MG63 (cell line): Measurements from ENCODE around the gene TMEM209. TPM values are rescaled to one million over a fixed set of nuclear protein-coding genes. Genes with fewer than 3 reads are reported as not detected.
A peak's percentile ranks its signal among the peaks of the same experiment; 100 is the strongest.
"Not testable (repeated sequence)": the region's sequence is repeated elsewhere in the genome, so short reads cannot be mapped to it uniquely, and the experiment has no call there.

ENCODE experiments used
- DNase-seq: peaks from one replicate; pipeline ENCODE4 v3.0.0-alpha.2; 2020
- H3K27me3 ChIP-seq: fragments of 250-450 bp; sonication (Bioruptor Pico); 2 replicates; pipeline ENCODE4 v1.5.1; 2020; ENCODE audit warnings: mild to moderate bottlenecking, moderate library complexity
- H3K36me3 ChIP-seq: fragments of 250-450 bp; sonication (Bioruptor Pico); 2 replicates; pipeline ENCODE4 v1.5.1; 2020; ENCODE audit warnings: mild to moderate bottlenecking, moderate library complexity
- H3K4me3 ChIP-seq: fragments of 250-450 bp; sonication (Bioruptor Pico); 2 replicates; pipeline ENCODE4 v1.5.1; 2020; ENCODE audit warnings: mild to moderate bottlenecking, moderate library complexity
- H3K9me3 ChIP-seq: fragments of 250-450 bp; sonication (Bioruptor Pico); 2 replicates; pipeline ENCODE4 v1.5.1; 2020; ENCODE audit warnings: mild to moderate bottlenecking, moderate library complexity
- total RNA-seq: library from RNA; depleted of rRNA; stranded (reverse); fragments of >200 nt; shearing (Covaris generic); gene quantifications from 2 replicates; pipeline ENCODE4 v1.2.3, GENCODE V29; 2014; ENCODE audit warnings: low replicate concordance

The TMEM209 gene
- total RNA-seq, 1 experiment from 2014 or later: 5.1 TPM

GRCh38 chr7:130189343-130189742 lies 15.9 kb downstream of the TMEM209 start:
- Histone ChIP-seq H3K27me3 (no peaks in the 10 kb centered on the region), H3K4me3 (no peak overlapping the region), H3K36me3 (peaks cover 34% of the 10 kb centered on the region), H3K9me3 (no peaks in the 10 kb centered on the region)
- no peak for DNase-seq

DNA sequence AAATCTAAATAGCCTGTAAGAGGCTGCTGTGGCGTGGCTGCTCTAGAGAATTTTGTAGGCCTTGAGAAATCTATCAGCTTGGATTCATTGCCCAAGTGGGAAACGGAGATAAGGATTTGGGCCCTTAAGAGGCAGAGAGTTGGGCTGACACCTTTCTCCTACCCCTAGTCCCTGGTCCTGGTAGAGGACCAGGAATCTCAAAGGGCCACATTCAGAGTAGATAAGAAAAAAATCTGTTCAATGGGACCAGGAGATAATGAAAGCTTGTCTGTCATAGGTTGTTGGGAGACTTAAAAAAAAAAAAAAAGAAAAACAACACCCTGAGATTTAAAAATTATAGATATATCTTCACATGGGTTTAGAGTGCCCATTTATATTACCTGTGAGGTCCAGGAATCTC lies 17.8 kb downstream of the TMEM209 start:
- Histone ChIP-seq H3K36me3 (peaks cover 51% of the 10 kb centered on the region), H3K4me3 (no peak overlapping the region), H3K27me3 (no peaks in the 10 kb centered on the region), H3K9me3 (no peaks in the 10 kb centered on the region)
- no peak for DNase-seq

- H3K27me3 ChIP-seq, H3K4me3 ChIP-seq, DNase-seq, H3K9me3 ChIP-seq: not testable (repeated sequence)
- peaks cover 63% of the 10 kb centered on the region for H3K36me3 ChIP-seq
Measured at GRCh38 chr7:130184349-130184748, 20.9 kb downstream of the TMEM209 start.

- DNase-seq: no peak
- H3K27me3 ChIP-seq: no peaks in the 10 kb centered on the region
- no peak overlapping the region for H3K4me3 ChIP-seq
Measured at GRCh38 chr7:130182990-130183389, 22.2 kb downstream of the TMEM209 start.

GRCh38 chr7:130181263-130181605 lies 24.0 kb downstream of the TMEM209 start:
- peaks cover 52% of the 10 kb centered on the region for H3K36me3 ChIP-seq
- H3K4me3 ChIP-seq: no peak overlapping the region
- no peak for DNase-seq
- H3K9me3 ChIP-seq: no peaks in the 10 kb centered on the region
- no peaks in the 10 kb centered on the region for H3K27me3 ChIP-seq

More at GRCh38 chr7:130182990-130183389, 22.2 kb downstream of the TMEM209 start:
- Histone ChIP-seq H3K36me3 (peaks cover 56% of the 10 kb centered on the region), H3K9me3 (no peaks in the 10 kb centered on the region)

DNA sequence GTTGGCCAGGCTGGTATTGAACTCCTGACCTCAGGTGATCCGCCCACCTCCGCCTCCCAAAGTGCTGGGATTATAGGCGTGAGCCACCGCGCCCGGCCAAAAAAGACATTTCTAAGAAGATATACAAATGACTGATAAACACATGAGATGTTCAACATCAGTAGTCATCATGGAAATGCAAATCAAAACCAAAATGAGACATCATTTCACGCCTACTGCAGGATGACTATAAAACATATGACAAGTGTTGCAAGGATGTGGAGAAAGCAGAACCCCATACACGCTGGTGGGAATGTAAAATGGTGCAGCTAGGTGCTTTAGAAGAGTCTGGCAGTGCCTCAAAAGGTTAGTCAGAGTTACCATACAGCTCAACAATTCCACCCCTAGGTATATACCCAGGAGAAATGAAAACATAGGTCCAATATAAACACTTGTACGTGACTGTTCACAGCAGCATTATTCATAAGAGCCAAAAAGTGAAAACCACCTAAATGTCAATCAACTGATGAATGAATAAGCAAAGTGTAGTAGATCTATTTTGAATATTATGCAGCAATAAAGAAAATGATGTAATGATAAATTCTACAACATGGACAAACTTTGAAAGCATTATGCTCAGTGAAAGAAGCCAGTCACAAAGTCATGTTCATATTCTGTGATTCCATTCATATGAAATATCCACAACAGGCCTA lies 24.5 kb downstream of the TMEM209 start:
- Histone ChIP-seq H3K9me3 (no peaks in the 10 kb centered on the region), H3K4me3 (no peak overlapping the region), H3K36me3 (peaks cover 48% of the 10 kb centered on the region), H3K27me3 (no peaks in the 10 kb centered on the region)
- DNase-seq: peak; percentile 78

DNA sequence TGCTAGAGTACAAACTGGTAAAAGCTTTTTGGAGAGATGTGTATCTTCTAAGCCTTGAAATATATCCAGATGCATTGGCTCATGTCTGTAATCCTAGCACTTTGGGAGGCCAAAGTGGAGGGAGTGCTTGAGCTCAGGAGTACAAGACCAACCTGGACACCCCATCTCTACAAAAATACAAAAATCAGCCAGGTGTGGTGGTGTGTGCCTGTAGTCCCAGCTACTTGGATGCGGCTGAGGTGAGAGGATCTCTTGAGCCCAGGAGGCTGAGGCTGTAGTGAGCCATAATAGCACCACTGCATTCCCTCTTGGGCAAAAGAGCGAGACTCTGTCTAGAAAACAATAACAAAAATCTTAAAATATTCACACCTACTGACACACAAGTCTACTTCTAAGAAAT lies 25.6 kb downstream of the TMEM209 start:
- H3K9me3 ChIP-seq: no peaks in the 10 kb centered on the region
- no peaks in the 10 kb centered on the region for H3K27me3 ChIP-seq
- no peak overlapping the region for H3K4me3 ChIP-seq
- no peak for DNase-seq
- peaks cover 45% of the 10 kb centered on the region for H3K36me3 ChIP-seq

DNA sequence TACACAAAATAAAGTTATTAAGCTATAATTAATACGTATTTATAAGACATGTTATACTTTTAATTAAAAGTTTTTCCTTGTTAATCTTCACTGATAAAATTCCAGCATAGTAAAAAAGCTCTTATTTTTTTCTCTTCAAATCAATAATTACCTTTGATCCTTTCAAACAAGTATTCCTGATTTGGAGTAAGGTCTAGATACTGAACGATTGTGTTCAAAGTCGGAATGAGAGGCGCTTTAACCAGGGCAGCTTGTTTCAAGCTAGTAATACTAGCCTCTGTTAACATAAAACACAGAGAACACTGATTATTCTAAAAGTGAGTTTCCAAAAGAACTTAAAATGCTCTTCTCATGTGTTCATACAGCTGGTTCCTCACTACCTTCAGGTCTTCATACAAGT lies 27.0 kb downstream of the TMEM209 start:
- Histone ChIP-seq H3K4me3 (no peak overlapping the region), H3K36me3 (peaks cover 43% of the 10 kb centered on the region), H3K9me3 (no peaks in the 10 kb centered on the region), H3K27me3 (no peaks in the 10 kb centered on the region)
- DNase-seq: no peak

- Histone ChIP-seq H3K27me3 (no peaks in the 10 kb centered on the region), H3K36me3 (peaks cover 26% of the 10 kb centered on the region), H3K9me3 (no peaks in the 10 kb centered on the region), H3K4me3 (no peak overlapping the region)
- DNase-seq: no peak
Measured at GRCh38 chr7:130174237-130174959, 30.8 kb downstream of the TMEM209 start.

GRCh38 chr7:130162196-130162595 lies 43.0 kb downstream of the TMEM209 start:
- H3K27me3 ChIP-seq: no peaks in the 10 kb centered on the region
- peaks cover 31% of the 10 kb centered on the region for H3K36me3 ChIP-seq
- DNase-seq: no peak

GRCh38 chr7:130160455-130160854 lies 44.8 kb downstream of the TMEM209 start:
- no peaks in the 10 kb centered on the region for H3K27me3 ChIP-seq

More at GRCh38 chr7:130162196-130162595, 43.0 kb downstream of the TMEM209 start:
- H3K4me3 ChIP-seq: no peak overlapping the region
- no peaks in the 10 kb centered on the region for H3K9me3 ChIP-seq

GRCh38 chr7:130160023-130160422 lies 45.2 kb downstream of the TMEM209 start:
- H3K9me3 ChIP-seq: no peaks in the 10 kb centered on the region
- no peak overlapping the region for H3K4me3 ChIP-seq
- no peaks in the 10 kb centered on the region for H3K27me3 ChIP-seq
- DNase-seq: no peak
- H3K36me3 ChIP-seq: peaks cover 31% of the 10 kb centered on the region

More at GRCh38 chr7:130160455-130160854, 44.8 kb downstream of the TMEM209 start:
- H3K9me3 ChIP-seq: no peaks in the 10 kb centered on the region
- peaks cover 31% of the 10 kb centered on the region for H3K36me3 ChIP-seq
- no peak overlapping the region for H3K4me3 ChIP-seq
- no peak for DNase-seq

DNA sequence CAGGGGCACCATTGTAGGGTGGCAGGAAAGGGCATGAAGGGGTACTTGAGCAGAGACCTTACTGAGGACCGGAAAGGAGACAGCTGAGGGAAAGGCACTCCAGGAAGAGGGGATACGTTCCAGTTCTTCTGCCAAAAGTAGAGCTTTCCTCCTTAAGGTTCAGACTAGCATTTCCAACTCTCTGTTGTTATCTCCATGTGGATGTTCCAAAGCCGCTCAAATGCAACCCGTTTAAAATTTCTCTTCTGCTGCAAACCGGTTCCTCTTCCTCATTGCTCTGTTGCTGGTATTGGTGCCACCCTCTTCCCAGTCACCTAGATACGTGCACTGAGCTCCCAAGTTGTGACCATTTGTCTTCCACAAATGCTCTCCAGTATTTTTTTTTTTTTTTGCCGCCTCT lies 47.5 kb downstream of the TMEM209 start:
- DNase-seq: no peak
- Histone ChIP-seq H3K9me3 (no peaks in the 10 kb centered on the region), H3K4me3 (no peak overlapping the region), H3K27me3 (no peaks in the 10 kb centered on the region), H3K36me3 (peaks cover 18% of the 10 kb centered on the region)

- H3K27me3 ChIP-seq: no peaks in the 10 kb centered on the region
- no peak overlapping the region for H3K4me3 ChIP-seq
- H3K9me3 ChIP-seq: no peaks in the 10 kb centered on the region
- peaks cover 12% of the 10 kb centered on the region for H3K36me3 ChIP-seq
- no peak for DNase-seq
Measured at GRCh38 chr7:130156140-130156539, 49.1 kb downstream of the TMEM209 start.

DNA sequence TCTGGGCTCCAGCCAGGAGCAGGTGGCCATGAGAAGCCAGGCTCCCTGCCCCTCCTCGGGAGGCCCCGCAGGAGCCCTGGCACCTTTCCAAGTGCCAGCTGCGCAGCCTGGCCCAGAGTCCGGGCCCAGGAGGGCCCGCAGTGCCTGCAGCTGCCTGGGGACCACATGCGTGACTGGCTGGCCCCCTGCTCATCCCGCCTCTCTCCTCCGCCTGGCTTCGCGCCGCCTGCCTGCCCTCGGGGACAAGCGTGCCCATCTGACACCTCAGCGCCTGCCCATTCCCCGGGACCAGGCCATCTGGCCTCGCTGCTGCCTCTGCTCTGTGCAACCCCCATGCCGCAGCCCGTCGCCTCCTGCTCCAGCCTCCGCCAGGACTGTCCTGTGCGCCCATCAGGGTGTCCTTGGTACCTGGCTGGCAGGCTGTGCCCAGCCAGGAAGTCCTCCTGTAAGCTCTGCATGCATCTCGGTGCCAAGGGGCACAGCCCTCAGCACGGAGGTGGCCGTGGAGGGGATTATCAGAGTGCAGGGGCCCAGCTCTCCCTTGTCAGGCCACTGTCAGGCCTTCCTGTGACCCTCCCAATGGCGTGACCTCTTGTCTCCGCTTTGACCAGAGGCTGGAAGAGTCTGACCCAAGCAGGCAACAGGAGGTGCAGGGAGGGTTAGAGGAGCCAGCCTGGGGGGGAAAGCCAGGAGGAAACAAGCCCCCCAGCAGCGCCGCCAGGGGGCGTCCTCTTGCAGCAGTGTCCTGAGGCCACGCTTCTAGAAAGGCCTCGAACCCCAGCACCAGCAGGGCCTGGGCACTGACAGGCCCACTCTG lies 50.5 kb downstream of the TMEM209 start:
- no peaks in the 10 kb centered on the region for H3K36me3 ChIP-seq
- no peak overlapping the region for H3K4me3 ChIP-seq
- H3K9me3 ChIP-seq: no peaks in the 10 kb centered on the region
- no peaks in the 10 kb centered on the region for H3K27me3 ChIP-seq
- peak; percentile 30 for DNase-seq

DNA sequence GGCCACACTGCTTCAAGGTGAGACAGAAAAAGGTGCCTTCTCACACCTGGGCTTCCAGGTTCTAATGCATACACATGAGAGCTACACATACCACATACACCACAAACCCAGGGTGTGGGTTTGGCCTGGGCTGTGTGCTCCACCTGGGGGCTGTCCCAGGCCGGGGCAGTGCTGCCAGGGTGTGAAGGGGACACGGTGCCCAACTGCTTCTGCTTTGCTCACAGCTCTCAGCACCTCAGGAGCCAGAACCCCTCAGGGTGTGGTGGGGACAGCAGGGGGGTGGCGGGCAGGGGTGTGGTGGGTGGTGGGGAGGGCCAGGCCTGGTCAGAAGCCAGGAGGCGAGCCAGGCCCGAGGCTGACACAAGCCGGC lies 51.1 kb downstream of the TMEM209 start:
- H3K27me3 ChIP-seq: no peaks in the 10 kb centered on the region
- no peak overlapping the region for H3K4me3 ChIP-seq
- no peaks in the 10 kb centered on the region for H3K9me3 ChIP-seq
- no peak for DNase-seq
- no peaks in the 10 kb centered on the region for H3K36me3 ChIP-seq

GRCh38 chr7:130153211-130153908 lies 51.8 kb downstream of the TMEM209 start:
- no peak for DNase-seq
- Histone ChIP-seq H3K9me3 (no peaks in the 10 kb centered on the region), H3K4me3 (no peak overlapping the region), H3K27me3 (no peaks in the 10 kb centered on the region), H3K36me3 (no peaks in the 10 kb centered on the region)
